Mucosa of descending colon (tissue), 3 donors: ENCODE data around the gene DDIT3. TPM values are rescaled to one million over a fixed set of nuclear protein-coding genes. Genes with fewer than 3 reads are reported as not detected.
A peak's percentile ranks its signal among the peaks of the same experiment; 100 is the strongest.

Experiments
- ATAC-seq: fragments of 200-7000 bp; cut with Tn5 transposase; one replicate; pipeline ENCODE4 v1.9.1; 2020; ENCODE audit warnings: mild to moderate bottlenecking, moderate library complexity
- DNase-seq, 3 donors: peaks; one replicate each; pipeline ENCODE4 v3.0.0-alpha.2; 2020
- H3K36me3 ChIP-seq: fragments of 200-600 bp; one replicate; pipeline ENCODE4 v1.8.0; 2021; ENCODE audit warnings: low read depth, mild to moderate bottlenecking
- H3K4me1 ChIP-seq: fragments of 200-600 bp; one replicate; pipeline ENCODE4 v1.8.0; 2021; ENCODE audit warnings: low read depth, mild to moderate bottlenecking
- H3K4me3 ChIP-seq: fragments of 200-600 bp; one replicate; pipeline ENCODE4 v1.8.0; 2021; ENCODE audit warnings: mild to moderate bottlenecking
- H3K9me3 ChIP-seq: fragments of 200-600 bp; one replicate; pipeline ENCODE4 v1.8.0; 2021; ENCODE audit warnings: mild to moderate bottlenecking
- intact Hi-C, 2 donors: fragments of 100-400 bp; cut with DNase I in 1 of 2; cut with micrococcal nuclease in 1 of 2; formaldehyde crosslinking; loops; one replicate each; pipeline versions ENCODE4 v1.11.0 to v1.11.1; 2022; cut with DNase I, micrococcal nuclease
- total RNA-seq, 3 donors: library from RNA; stranded (reverse); fragmentation: NEBNext Ultra II Directional in 2 of 3; extraction: Animal tissue kit (Norgen Biotek cat#: 25700) in 2 of 3; gene quantifications; one replicate each; pipeline versions ENCODE4 v1.2.1 to v1.2.4, GENCODE V29; 2021 to 2023
- TF ChIP-seq, protein P1 (sequence below): fragments of 200-600 bp; IDR thresholded peaks from one replicate; pipeline ENCODE4 v1.8.0; 2022; ENCODE audit warnings: antibody characterized with exemption, mild to moderate bottlenecking
- donor health status: DM: no; HTN: no; CAD: no; lungs with moderate emphysema.
- donor health status: DM: no; HTN: no; CAD: no.
- donor health status: DM: no; HTN: yes; CAD: no.

DDIT3 gene
- total RNA-seq, 3 donors from 2014 or later = 14.1 to 36.4 (median 19.1) TPM

GRCh38 chr12:57545809-57546437 lies 25.6 kb upstream of the DDIT3 start:
- Histone ChIP-seq H3K36me3 (peaks cover 3% of the 10 kb centered on the region), H3K4me1 (peaks cover 20% of the 10 kb centered on the region), H3K4me3 (peak overlapping the region; percentile 81), H3K9me3 (no peaks in the 10 kb centered on the region)
- intact Hi-C loops = no loop called here
- TF ChIP-seq, protein P1, sequence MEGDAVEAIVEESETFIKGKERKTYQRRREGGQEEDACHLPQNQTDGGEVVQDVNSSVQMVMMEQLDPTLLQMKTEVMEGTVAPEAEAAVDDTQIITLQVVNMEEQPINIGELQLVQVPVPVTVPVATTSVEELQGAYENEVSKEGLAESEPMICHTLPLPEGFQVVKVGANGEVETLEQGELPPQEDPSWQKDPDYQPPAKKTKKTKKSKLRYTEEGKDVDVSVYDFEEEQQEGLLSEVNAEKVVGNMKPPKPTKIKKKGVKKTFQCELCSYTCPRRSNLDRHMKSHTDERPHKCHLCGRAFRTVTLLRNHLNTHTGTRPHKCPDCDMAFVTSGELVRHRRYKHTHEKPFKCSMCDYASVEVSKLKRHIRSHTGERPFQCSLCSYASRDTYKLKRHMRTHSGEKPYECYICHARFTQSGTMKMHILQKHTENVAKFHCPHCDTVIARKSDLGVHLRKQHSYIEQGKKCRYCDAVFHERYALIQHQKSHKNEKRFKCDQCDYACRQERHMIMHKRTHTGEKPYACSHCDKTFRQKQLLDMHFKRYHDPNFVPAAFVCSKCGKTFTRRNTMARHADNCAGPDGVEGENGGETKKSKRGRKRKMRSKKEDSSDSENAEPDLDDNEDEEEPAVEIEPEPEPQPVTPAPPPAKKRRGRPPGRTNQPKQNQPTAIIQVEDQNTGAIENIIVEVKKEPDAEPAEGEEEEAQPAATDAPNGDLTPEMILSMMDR = no peak
- no peak for DNase-seq
- ATAC-seq = peak; percentile 30

- Histone ChIP-seq H3K4me3 (no peak overlapping the region), H3K9me3 (no peaks in the 10 kb centered on the region), H3K36me3 (peaks cover 3% of the 10 kb centered on the region), H3K4me1 (peaks cover 18% of the 10 kb centered on the region)
- no peak for DNase-seq
- TF ChIP-seq, protein P1 = no peak
- intact Hi-C loops = no loop called here
- no peak for ATAC-seq
These were observed 23.3 kb upstream of the DDIT3 start for GRCh38 chr12:57543581-57543980.

GRCh38 chr12:57541717-57542116 lies 21.4 kb upstream of the DDIT3 start:
- no peak for DNase-seq
- Histone ChIP-seq H3K36me3 (no peaks in the 10 kb centered on the region), H3K9me3 (no peaks in the 10 kb centered on the region), H3K4me3 (no peak overlapping the region), H3K4me1 (peaks cover 20% of the 10 kb centered on the region)
- intact Hi-C loops = no loop called here
- TF ChIP-seq, protein P1 = no peak
- peak; percentile 62 for ATAC-seq

DNA sequence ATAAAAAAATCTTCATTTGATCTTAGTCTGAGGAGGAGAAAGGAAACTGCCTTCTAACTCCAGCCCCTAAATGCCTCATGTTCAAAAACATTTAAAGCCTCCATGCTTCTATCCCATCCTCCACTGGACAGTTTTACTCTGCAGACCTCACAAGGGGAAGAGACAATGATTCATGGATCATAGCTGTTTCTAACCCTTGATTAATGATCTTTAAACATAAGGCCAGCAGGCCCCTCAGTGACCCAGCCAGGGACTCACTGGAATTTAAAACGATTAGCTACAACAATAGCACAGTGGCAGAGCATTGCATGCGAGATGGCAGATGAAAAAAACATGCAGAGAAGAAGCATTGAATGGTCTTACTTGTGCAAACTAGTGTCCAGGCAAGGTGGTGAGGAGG lies 20.7 kb upstream of the DDIT3 start:
- intact Hi-C loops = no loop called here
- ATAC-seq (no peak), DNase-seq (no peak)
- Histone ChIP-seq H3K4me1 (peaks cover 23% of the 10 kb centered on the region), H3K9me3 (no peaks in the 10 kb centered on the region), H3K36me3 (no peaks in the 10 kb centered on the region), H3K4me3 (no peak overlapping the region)
- TF ChIP-seq, protein P1 = no peak

DNA sequence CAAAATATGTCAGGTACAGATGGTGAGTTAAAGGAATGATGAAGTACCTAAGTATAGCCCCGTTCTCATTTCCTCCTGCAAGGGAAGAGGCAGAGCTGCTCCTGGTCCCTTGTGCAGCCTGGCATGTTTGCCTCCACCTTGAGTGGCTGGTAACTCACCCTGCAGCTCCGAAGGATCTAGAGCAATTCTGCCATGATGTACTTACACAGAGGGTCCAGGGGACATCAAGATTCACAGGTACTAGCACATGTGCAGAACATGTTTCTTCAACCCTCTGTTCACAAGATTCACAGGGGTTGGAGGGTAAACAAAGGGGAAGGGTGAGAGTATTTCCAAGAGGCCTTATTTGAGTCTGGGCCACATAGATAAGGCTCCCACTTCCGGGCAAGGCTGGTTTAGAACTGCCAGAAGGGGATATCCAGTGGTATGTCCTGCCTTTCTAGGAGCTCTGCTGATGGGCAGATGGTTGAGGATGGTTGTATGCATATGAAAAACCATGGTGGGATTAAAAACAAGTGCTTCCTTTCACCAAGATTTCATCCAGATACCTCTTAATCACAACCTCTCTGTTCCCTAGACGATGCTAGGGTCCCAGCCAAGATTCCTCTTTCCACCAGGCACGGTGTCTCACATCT lies 18.9 kb upstream of the DDIT3 start:
- no peak for DNase-seq
- no peak for ATAC-seq
- H3K36me3 ChIP-seq = no peaks in the 10 kb centered on the region
- no peaks in the 10 kb centered on the region for H3K9me3 ChIP-seq
- intact Hi-C loops = no loop called here
- peaks cover 23% of the 10 kb centered on the region for H3K4me1 ChIP-seq
- H3K4me3 ChIP-seq = no peak overlapping the region
- TF ChIP-seq, protein P1 = no peak
